Fibroblast of pulmonary artery (primary cell): ENCODE data around the gene GREB1L.

ENCODE experiments used
- DNase-seq: peaks from one replicate; pipeline ENCODE4 v3.0.0-alpha.2; 2010; ENCODE audit warnings: low read depth
- H3K4me3 ChIP-seq: replicated peaks from 2 replicates; pipeline ENCODE4 v1.5.1; 2011; ENCODE audit warnings: low read depth, mild to moderate bottlenecking, control low read depth, low read length, moderate library complexity
- TF ChIP-seq, protein P1 (sequence below): IDR thresholded peaks from 2 replicates; pipeline ENCODE4 v1.5.1; 2011; ENCODE audit warnings: mild to moderate bottlenecking, control low read depth, low read length, inconsistent platforms; ENCODE audit errors: missing control alignments

The GREB1L gene

DNA sequence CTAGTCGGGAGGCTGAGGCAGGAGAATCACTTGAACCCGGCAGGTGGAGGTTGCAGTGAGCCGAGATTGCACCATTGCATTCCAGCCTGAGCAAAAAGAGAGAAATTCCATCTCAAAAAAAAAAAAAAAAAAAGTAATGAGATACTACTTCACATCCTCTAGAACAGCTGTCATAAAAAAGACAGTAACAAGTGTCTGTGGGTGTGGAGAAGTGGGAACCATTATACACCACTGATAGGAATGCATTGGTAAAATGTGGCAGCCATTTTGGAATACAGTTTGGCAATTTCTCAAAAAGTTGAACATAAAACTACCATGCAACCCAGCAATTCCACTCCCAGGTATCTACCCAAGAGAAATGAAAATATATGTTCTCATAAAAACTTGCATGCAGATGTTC, 166.6 kb downstream of the GREB1L start:
- no peak overlapping the region for H3K4me3 ChIP-seq
- DNase-seq, result no peak
- TF ChIP-seq, protein P1, sequence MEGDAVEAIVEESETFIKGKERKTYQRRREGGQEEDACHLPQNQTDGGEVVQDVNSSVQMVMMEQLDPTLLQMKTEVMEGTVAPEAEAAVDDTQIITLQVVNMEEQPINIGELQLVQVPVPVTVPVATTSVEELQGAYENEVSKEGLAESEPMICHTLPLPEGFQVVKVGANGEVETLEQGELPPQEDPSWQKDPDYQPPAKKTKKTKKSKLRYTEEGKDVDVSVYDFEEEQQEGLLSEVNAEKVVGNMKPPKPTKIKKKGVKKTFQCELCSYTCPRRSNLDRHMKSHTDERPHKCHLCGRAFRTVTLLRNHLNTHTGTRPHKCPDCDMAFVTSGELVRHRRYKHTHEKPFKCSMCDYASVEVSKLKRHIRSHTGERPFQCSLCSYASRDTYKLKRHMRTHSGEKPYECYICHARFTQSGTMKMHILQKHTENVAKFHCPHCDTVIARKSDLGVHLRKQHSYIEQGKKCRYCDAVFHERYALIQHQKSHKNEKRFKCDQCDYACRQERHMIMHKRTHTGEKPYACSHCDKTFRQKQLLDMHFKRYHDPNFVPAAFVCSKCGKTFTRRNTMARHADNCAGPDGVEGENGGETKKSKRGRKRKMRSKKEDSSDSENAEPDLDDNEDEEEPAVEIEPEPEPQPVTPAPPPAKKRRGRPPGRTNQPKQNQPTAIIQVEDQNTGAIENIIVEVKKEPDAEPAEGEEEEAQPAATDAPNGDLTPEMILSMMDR, result no peak

DNA sequence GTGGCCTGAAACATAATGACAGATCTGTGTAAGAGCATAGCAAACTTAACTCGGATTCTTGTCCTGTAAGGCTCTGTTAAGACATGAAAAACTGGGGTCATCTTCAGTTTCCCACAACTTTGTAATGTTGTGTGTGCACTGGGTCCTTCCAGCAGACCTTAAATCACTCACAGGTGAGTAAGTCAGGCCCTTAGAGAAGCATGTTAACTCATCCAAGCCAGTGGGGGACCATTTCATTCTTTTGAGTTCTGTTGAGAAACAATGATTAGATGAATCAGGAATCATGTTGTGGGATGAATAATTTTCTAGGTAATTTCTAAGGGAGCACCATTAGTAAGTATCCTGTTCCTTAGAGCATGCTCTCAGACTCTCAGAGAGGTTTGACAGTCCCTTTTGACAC, 191.4 kb downstream of the GREB1L start:
- TF ChIP-seq, protein P1, result no peak

DNA sequence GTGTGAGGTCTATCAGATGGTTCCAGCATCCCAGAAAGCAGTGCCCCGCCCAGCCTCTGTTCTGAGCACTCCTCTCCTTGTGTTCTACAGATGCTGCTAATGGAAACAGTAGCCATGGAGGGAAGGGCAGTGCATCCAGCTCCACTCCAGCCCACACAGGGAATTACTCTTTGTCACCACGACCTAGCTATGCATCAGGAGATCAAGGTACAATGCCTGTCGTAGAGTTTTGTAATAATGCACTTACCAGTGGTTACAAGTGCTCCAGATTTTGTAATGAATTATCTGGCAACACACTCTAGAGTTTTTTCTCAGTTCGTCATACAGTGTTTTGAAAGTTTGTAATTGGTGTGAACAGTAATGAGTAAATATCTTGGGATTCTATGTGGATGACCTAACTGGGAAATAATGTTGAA, 197.4 kb downstream of the GREB1L start:
- H3K4me3 ChIP-seq, result no peak overlapping the region
- DNase-seq, result peak; percentile 75
- TF ChIP-seq, protein P1, result no peak

More for the DNA sequence above, 191.4 kb downstream of the GREB1L start:
- no peak overlapping the region for H3K4me3 ChIP-seq
- DNase-seq, result no peak

DNA sequence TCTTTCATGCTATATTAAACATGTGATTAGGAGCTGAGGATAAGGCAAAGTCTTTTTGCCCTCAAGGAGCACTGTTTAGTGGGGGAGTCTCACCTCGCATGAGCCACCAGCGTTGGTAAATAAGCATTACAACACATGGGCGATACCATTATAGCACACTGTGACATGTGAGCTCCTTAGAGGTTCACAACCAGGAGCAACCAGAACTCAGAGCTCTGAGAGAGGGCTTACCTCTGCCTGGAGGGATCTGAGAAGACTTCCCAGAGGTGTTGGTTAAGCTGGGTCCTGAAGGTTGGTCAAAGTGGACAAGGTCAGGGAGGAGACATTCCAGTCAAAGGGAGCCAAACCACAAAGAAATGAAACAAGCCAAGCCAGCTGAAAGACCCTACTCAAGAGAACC, 199.6 kb downstream of the GREB1L start:
- H3K4me3 ChIP-seq, result no peak overlapping the region
- no peak for DNase-seq
- TF ChIP-seq, protein P1, result no peak

DNA sequence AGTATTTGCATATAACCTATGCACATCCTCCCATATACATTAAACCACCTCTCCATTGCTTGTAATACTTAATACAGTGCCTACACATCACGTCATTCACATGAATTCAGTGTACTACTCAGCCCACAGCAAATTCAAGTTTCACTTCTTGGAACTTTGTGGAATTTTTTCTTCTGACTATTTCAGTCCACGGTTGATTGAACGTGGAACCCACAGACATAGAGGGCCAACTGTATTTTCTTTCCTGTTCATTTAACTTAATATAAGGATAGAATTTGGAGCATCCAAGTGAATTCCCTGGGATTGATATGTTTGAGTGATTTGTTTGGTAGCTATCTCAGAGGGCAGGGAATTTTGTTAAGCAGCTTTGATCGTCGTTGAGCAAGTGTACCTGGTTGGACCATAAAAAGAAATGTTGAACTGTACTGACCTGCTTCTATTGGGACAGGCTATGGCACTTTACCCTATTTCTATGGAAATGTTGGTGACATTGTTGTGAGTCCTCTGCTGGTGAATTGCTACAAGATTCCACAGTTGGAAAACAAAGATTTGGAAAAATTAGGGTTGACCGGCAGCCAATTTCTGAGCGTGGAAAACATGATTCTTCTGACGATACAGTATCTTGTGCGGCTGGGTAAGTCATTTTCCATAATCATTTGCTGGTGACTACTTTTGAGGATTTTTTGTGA, 201.9 kb downstream of the GREB1L start:
- H3K4me3 ChIP-seq, result no peak overlapping the region
- DNase-seq, result no peak
- TF ChIP-seq, protein P1, result no peak

DNA sequence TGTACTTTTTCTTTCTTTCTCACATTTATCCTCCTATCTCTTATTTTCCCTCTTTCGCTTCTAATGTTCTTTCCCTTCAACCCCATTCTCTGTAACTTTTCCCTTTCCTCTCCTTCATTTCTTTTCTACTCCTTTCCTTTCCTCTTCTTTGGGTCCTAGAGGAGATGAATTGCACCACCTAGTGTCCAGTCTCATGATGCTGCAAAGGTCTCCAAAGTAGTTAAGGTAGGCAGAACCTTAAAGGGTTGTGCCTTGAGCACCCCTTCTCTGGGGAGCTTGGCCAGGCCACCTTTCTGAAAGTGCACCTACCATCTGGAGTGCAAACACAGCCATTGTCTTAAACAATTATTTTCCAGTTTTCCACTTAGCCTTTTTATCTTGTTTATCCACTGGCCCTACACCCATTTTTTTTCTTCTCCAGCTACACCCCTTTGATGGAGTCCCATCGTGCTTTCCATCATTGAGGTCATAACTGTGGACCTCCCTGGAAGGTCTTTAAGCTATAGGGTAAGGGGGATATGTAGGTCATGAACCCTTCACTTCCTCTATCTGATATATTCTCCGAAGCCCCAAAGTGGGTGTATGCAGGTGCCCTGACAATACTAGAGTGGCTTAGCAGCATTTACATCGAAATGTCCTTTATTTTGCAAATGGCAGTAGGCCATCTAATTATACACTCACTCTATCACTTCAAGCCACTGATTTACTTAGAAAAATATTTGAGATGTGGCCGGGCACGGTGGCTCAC, 202.6 kb downstream of the GREB1L start:
- peak; percentile 78 for DNase-seq
- TF ChIP-seq, protein P1, result peak; percentile 85
- no peak overlapping the region for H3K4me3 ChIP-seq
